Stomach (tissue), 4 donors: Measurements from ENCODE around the gene LNPEP.

Experiments
- CTCF ChIP-seq, 7 experiments: fragments of 450-650 bp in 4 of 7; fragments of 200-600 bp in 3 of 7; sonication (generic) in 3 of 7; IDR thresholded peaks; one replicate each; pipeline ENCODE4 v1.5.1; 2016 to 2019; ENCODE audit warnings: antibody characterized with exemption in 7 of 7, control low read depth in 2 of 7, mild to moderate bottlenecking in 1 of 7
- POLR2AphosphoS5 ChIP-seq, 3 donors: sonication (generic); formaldehyde crosslinking; IDR thresholded peaks; one replicate each; pipeline ENCODE4 v1.6.1; 2016; ENCODE audit warnings: antibody characterized with exemption in 3 of 3

DNA sequence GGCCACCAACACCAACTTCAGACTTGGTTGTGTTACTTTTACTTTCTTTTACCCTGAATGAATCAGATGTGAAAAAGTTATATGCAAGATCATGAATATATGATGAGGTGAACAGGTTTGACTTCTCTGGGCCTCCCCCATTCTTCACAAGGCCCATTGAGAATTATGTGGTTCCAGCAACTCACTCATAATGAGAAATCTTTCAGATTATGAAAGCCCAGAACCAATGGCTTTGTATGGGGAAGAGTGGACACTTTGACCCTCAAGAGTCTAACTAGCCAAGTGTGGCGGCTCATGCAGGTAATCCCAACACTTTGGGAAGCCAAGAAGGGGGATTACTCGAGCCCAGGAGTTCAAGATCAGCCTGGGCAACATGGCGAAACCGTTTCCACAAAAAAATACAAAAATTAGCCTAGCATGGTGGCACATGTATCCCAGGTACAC, 16.1 kb upstream of the LNPEP start:
- TF ChIP-seq CTCF (IDR thresholded peaks at IDR 0.05) (no peak), POLR2AphosphoS5 (IDR thresholded peaks at IDR 0.05) (no peak)
